Heart left ventricle (tissue), 13 donors: Measurements from ENCODE around the gene SARS1.
A peak's percentile ranks its signal among the peaks of the same experiment; 100 is the strongest.

Source experiments
- POLR2A ChIP-seq, 2 donors: fragments of 450-650 bp; IDR thresholded peaks; one replicate each; pipeline ENCODE4 v1.6.1; 2017; ENCODE audit warnings: antibody characterized with exemption in 2 of 2, mild to moderate bottlenecking in 2 of 2, moderate library complexity in 2 of 2
- TF ChIP-seq, protein P1 (sequence below), 12 donors: fragments of 200-600 bp; sonication (generic) in 4 of 12; IDR thresholded peaks; one replicate each; pipeline versions ENCODE4 v1.5.0 to v1.8.0; 2018 to 2022; ENCODE audit warnings: antibody characterized with exemption in 12 of 12, mild to moderate bottlenecking in 5 of 12
- donor health status: ischemic (EF 13 %, LVEDD 7.1; RV severe dilation, severe dysfunction).
- donor health status: DM: no; HTN: yes; CAD: no.
- donor health status: DM: no; HTN: no; CAD: no.
- donor health status: ischemic (EF 25% LVEDD 6.9; RV normal size, moderate dysfunction).
- donor health status: ischemic (EF 25% LVEDD 5.7; RV mildly dilated, moderate dysfunction).
- donor health status: ischemic (EF 35%, LVEDD 5.7; RV mildly dilated, moderate dysfunction).
- donor health status: nonischemic (EF 11% LVEDD 7.7; RV severe dilation, severe dysfunction).
- donor health status: DM: yes; HTN: yes; CAD: no.
- donor health status: PGD.
- donor health status: ischemic (EF 29% LVEDD 5.4; RV normal size, mild dysfunction).
- donor health status: nonischemic (EF 23%, LVEDD 6.1; RV moderate dilation, normal function).

DNA sequence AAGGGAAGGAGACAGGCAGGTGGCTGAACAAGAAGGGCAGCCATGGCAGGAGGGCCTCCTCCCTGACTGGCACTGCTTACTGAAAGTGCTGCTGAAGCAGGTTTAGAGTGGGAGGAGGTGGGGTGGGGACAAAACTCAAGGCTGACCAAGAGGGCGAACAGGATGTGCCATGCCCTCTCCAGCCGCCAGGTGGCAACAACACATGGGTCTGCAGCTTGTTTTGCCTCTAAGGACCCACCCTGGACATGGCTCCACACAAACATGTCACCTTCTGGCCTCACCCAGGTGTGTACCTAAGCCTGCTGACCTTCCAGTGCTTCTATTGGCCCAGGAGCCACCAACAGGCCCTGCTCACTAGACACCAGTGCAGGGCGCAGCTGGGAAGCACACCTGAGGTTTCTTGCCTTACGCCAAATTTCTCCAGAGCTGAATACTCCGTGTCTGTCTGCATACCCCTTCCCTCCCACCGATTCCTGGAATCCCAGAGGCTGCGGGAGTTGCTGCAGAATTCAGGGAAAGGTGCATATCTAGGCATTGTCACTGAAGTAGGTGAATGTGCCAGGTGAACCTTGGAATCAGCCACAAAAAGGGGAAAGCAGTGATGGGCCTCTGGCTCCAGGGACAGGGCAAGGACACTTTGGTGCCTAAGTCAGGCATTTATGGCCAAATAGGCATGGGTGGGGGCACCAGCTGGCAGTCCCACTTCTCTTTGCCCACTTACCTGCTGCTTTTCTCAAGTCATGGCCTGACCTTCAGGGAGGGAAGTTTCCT lies 63.9 kb downstream of the SARS1 start:
- TF ChIP-seq, protein P1, sequence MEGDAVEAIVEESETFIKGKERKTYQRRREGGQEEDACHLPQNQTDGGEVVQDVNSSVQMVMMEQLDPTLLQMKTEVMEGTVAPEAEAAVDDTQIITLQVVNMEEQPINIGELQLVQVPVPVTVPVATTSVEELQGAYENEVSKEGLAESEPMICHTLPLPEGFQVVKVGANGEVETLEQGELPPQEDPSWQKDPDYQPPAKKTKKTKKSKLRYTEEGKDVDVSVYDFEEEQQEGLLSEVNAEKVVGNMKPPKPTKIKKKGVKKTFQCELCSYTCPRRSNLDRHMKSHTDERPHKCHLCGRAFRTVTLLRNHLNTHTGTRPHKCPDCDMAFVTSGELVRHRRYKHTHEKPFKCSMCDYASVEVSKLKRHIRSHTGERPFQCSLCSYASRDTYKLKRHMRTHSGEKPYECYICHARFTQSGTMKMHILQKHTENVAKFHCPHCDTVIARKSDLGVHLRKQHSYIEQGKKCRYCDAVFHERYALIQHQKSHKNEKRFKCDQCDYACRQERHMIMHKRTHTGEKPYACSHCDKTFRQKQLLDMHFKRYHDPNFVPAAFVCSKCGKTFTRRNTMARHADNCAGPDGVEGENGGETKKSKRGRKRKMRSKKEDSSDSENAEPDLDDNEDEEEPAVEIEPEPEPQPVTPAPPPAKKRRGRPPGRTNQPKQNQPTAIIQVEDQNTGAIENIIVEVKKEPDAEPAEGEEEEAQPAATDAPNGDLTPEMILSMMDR (IDR thresholded peaks at IDR 0.05) = peak; percentile 79 to 93 (median 88)
- no peak for TF ChIP-seq POLR2A (IDR thresholded peaks at IDR 0.05)
